GM12875 (cell line): ENCODE data around the gene CD63.

Experiments used
- H3K4me3 ChIP-seq: one replicate; pipeline ENCODE4 v1.5.1; 2011; ENCODE audit warnings: low read depth, low read length, control low read depth
- CTCF ChIP-seq: IDR thresholded peaks from 2 replicates; pipeline ENCODE4 v1.5.1; 2011; ENCODE audit warnings: low read depth, mild to moderate bottlenecking, control low read depth, inconsistent platforms, low read length, moderate library complexity, borderline replicate concordance; ENCODE audit not compliant: insufficient read depth

The CD63 gene

GRCh38 chr12:55675666-55676065, 53.1 kb downstream of the CD63 start:
- TF ChIP-seq CTCF: no peak

More at GRCh38 chr12:55675666-55676065, 53.1 kb downstream of the CD63 start:
- no peak overlapping the region for H3K4me3 ChIP-seq
